SU-DHL-6 (cell line): ENCODE data around the gene GNAO1.

ENCODE experiments used
- H2AFZ ChIP-seq: fragments of 200-600 bp; sonication (generic); 2 replicates; pipeline ENCODE4 v1.6.1; 2014; ENCODE audit warnings: low read depth, mild to moderate bottlenecking, moderate library complexity, mixed read lengths, antibody characterized with exemption, low read length; ENCODE audit not compliant: severe bottlenecking
- H3F3A ChIP-seq: fragments of 200-600 bp; shearing (Covaris generic); 2 replicates; pipeline ENCODE4 v1.6.0; 2016; ENCODE audit warnings: antibody characterized with exemption, mild to moderate bottlenecking; ENCODE audit not compliant: insufficient read depth
- H3K27ac ChIP-seq: fragments of 200-600 bp; sonication (generic); 2 replicates; pipeline ENCODE4 v1.5.1; 2016; ENCODE audit warnings: low read depth, mild to moderate bottlenecking, low read length, moderate library complexity, mixed read lengths
- H3K27me3 ChIP-seq: fragments of 200-600 bp; sonication (generic), shearing (Covaris generic); 2 replicates; pipeline ENCODE4 v1.6.0; 2014; ENCODE audit warnings: mild to moderate bottlenecking, low read length
- H3K36me3 ChIP-seq: fragments of 200-600 bp; sonication (generic); 2 replicates; pipeline ENCODE4 v1.6.1; 2014; ENCODE audit warnings: mild to moderate bottlenecking, low read length, mixed read lengths
- H3K4me2 ChIP-seq: fragments of 300-600, 200-600 bp; shearing (Covaris generic), sonication (generic); 2 replicates; pipeline ENCODE4 v1.6.0; 2014; ENCODE audit warnings: low read length, low read depth, mild to moderate bottlenecking; ENCODE audit not compliant: poor library complexity, severe bottlenecking
- H3K4me3 ChIP-seq: fragments of 200-600 bp; sonication (generic); 2 replicates; pipeline ENCODE4 v1.5.1; 2014; ENCODE audit warnings: antibody characterized with exemption, low read length, mild to moderate bottlenecking, mixed read lengths; ENCODE audit not compliant: insufficient read depth, poor library complexity, severe bottlenecking
- H3K79me2 ChIP-seq: fragments of 200-600 bp; sonication (generic); 2 replicates; pipeline ENCODE4 v1.6.1; 2014; ENCODE audit warnings: mild to moderate bottlenecking, low read length, moderate library complexity; ENCODE audit not compliant: insufficient read depth
- H3K9ac ChIP-seq: fragments of 200-600 bp; sonication (generic); 2 replicates; pipeline ENCODE4 v1.7.0; 2014; ENCODE audit warnings: mild to moderate bottlenecking, low read length
- H3K9me2 ChIP-seq: fragments of 200-600 bp; sonication (generic); replicated peaks from 2 replicates; pipeline ENCODE4 v1.6.1; 2014; ENCODE audit warnings: low read length; ENCODE audit not compliant: insufficient read depth
- H3K9me3 ChIP-seq: fragments of 200-600 bp; sonication (generic); 2 replicates; pipeline ENCODE4 v1.6.1; 2014; ENCODE audit warnings: low read length, mixed read lengths; ENCODE audit not compliant: insufficient read depth
- H4K20me1 ChIP-seq: fragments of 200-600 bp; sonication (generic); 2 replicates; pipeline ENCODE4 v1.6.1; 2014; ENCODE audit warnings: low read depth, mild to moderate bottlenecking, antibody characterized with exemption, low read length, moderate library complexity, mixed read lengths
- CTCF ChIP-seq: fragments of 200-600 bp; sonication (generic); IDR thresholded peaks from one replicate; pipeline ENCODE4 v1.5.1; 2017; ENCODE audit warnings: antibody characterized with exemption, mild to moderate bottlenecking, low read length, moderate library complexity; ENCODE audit not compliant: insufficient read depth, poor library complexity, severe bottlenecking
- EZH2phosphoT487 ChIP-seq: fragments of 200-600 bp; sonication (generic), shearing (Covaris generic); conservative IDR thresholded peaks from 2 replicates; pipeline ENCODE4 v1.6.1; 2018; ENCODE audit warnings: mild to moderate bottlenecking, antibody characterized with exemption, low read length, moderate library complexity, mixed read lengths

GNAO1 gene

GRCh38 chr16:56399486-56399885, 208.2 kb downstream of the GNAO1 start:
- Histone ChIP-seq H3K4me2 (no peak overlapping the region), H3K27me3 (no peaks in the 10 kb centered on the region), H4K20me1 (no peaks in the 10 kb centered on the region), H3K36me3 (peaks cover 17% of the 10 kb centered on the region; the same call in 1 of the 2 replicates), H3K9ac (no peak overlapping the region), H3K79me2 (no peaks in the 10 kb centered on the region), H3F3A (no peaks in the 10 kb centered on the region), H3K9me2 (no peaks in the 10 kb centered on the region), H2AFZ (no peak overlapping the region), H3K9me3 (no peaks in the 10 kb centered on the region), H3K4me3 (no peak overlapping the region), H3K27ac (no peak overlapping the region)
- TF ChIP-seq EZH2phosphoT487 (no peak), CTCF (no peak)

- Histone ChIP-seq H3K9me3 (no peaks in the 10 kb centered on the region), H3K4me2 (no peak overlapping the region), H3K9me2 (no peaks in the 10 kb centered on the region), H3K27me3 (no peaks in the 10 kb centered on the region), H3F3A (no peaks in the 10 kb centered on the region), H2AFZ (no peak overlapping the region), H3K4me3 (no peak overlapping the region), H3K27ac (no peak overlapping the region), H4K20me1 (no peaks in the 10 kb centered on the region), H3K36me3 (peaks cover 18% of the 10 kb centered on the region; the same call in 1 of the 2 replicates), H3K9ac (no peak overlapping the region), H3K79me2 (no peaks in the 10 kb centered on the region)
- TF ChIP-seq EZH2phosphoT487 (no peak), CTCF (no peak)
Measured at GRCh38 chr16:56400458-56400857, 209.2 kb downstream of the GNAO1 start.

GRCh38 chr16:56401482-56401881, 210.2 kb downstream of the GNAO1 start:
- Histone ChIP-seq H3K9me2 (no peaks in the 10 kb centered on the region), H2AFZ (no peak overlapping the region), H3K9me3 (no peaks in the 10 kb centered on the region), H3K27ac (no peak overlapping the region), H4K20me1 (no peaks in the 10 kb centered on the region), H3K4me2 (no peak overlapping the region), H3F3A (no peaks in the 10 kb centered on the region), H3K27me3 (no peaks in the 10 kb centered on the region), H3K9ac (no peak overlapping the region), H3K4me3 (no peak overlapping the region), H3K79me2 (no peaks in the 10 kb centered on the region), H3K36me3 (peaks cover 18% of the 10 kb centered on the region; the same call in 1 of the 2 replicates)
- no peak for TF ChIP-seq EZH2phosphoT487
- no peak for TF ChIP-seq CTCF
